HG03135 (cell line): Measurements from ENCODE around the gene TSPYL1.
A peak's percentile ranks its signal among the peaks of the same experiment; 100 is the strongest.
"Not testable (repeated sequence)": the region's sequence is repeated elsewhere in the genome, so short reads cannot be mapped to it uniquely, and the experiment has no call there.

Experiments used
- ATAC-seq: cut with Tn5 transposase; IDR thresholded peaks from one replicate; pipeline ENCODE4 v1.9.1; 2021; ENCODE audit warnings: mild to moderate bottlenecking, moderate library complexity; ENCODE audit not compliant: unreplicated experiment

TSPYL1 gene

DNA sequence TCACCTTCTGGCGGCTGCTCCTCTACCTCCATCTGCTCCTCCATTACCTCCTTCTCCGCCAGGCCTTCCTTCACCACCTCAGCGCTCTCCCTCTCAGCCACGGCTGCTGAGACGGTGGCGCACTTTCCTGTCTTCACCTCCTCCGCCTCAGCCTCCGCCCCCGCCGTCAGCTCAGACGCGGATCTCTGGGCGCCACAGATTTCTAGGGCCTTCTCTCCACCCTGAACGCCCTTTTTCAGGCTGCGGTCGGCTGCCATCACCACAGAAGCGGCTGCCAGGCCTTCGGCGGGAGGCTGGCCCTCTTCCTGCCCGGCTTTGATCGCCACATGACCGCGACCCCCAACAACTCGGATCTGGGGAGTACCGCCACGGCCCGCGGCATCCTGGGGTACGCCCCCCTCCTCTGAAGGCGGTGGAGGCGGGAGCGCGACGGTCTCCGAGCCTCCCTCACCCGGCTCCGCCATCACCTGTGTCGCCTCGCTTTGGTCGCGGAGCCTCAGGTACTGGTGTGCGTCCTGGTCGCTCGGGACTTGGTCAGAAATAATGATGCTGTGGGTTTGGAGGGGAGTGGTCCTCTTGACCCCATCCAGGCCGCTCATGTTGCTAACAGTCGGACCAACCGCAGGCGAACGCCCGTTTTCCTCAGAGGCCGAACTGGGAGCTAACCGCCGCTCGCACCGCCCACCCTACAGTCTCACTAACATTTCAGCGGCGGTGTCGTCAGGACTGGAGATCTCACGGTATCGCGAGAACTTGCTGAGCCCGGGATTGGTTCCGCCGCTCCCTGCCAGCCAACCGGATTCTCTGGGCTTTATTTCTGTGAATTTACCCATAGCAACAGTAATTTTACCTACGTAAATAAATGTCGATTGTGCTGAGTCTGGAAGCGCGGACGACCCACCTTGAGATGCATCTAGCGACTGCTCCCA, at the start of gene TSPYL1:
Gene TSPYL1, minus strand, starts transcription at position 699 of the 929 bp plus-strand sequence. Its CDS starts 100 bp downstream, at position 599.
- peak; percentile 96 for ATAC-seq

DNA sequence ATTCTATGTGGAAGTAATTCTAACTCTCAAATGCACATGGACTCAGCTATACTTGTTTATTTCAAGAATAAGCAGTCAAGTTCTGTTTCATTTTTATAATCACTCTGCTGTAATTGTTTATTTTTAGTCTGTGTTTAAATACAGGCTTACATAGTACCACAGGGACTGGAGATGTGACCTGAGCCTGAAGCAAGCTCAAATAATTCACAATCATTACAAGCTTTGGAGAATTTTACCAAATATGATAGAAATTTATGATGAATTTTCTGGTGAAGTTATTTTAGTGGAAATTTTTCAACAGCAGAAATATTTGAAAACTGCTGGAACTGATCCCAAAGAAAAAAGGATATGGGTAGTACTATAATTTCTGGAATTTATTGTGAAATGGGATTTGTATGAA, 49.4 kb upstream of the TSPYL1 start:
- ATAC-seq, result no peak

DNA sequence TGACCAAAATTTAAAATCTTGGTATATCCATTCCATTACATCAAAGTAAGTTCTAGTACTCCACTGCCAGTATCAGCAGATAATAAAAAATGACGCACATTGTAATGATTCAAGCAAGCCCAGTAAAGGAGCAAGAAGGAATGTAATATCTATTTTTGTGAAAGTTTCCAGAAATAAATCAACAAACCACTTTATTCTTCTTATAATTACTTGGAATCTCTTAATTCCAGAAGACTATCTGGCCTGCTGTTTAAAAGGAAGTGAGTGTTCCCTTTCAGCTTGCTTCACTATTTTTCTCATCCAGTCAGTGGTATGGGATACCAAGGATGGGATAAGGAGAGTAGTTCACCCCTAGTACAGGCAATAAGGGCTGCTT, 48.8 kb upstream of the TSPYL1 start:
- no peak for ATAC-seq

DNA sequence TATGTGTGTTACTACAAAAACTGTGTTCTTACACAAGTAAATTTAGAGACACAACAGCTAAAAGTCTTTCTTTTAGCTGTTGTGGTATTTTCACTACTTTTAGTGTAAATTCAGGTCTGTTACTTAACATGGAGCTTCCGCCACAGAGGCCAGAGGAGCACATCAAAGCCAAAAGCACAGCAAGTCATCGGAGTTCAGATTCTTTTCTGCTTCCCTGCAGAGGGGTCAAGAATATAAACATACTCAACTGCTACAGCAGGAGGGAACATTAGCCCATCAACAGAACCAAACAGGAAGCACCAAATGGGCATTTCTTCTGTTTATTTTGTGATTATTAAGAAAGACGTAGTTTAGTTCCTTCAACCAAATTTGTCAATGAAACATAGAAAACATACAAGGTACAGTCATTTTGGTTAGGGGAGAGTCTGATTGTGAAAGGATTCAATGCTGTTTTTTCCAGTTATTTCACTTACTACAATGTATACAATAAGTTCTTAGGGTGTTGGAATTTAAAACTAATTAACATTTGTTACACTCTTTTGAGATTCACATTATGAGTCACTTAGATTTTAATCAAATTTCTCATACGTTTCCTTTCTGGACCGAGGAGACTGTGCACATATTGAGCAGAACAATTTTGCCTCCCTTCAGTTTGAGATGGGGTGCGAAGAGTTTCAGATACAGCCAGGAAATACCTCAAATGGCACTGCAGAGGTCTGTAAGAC, 48.2 kb upstream of the TSPYL1 start:
- ATAC-seq, result no peak

DNA sequence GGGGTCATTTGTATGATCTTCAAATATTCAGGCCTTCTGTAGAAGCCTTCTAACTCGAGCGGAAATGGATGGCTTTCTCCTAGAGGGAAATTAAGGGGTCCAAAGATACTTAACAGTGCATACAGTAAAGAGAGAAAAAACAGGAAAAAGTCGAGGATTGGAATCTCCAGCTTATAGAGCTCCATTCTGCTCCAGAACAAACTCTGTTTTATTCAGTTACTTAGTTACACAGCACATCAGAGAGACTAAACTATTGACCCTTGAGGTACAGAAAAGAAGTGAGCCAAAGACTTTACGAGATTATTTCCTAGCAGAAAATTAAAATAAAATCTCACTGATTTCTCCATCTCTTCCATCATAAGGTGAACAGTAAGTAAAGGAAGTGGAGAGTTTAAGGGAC, 47.3 kb upstream of the TSPYL1 start:
- no peak for ATAC-seq

DNA sequence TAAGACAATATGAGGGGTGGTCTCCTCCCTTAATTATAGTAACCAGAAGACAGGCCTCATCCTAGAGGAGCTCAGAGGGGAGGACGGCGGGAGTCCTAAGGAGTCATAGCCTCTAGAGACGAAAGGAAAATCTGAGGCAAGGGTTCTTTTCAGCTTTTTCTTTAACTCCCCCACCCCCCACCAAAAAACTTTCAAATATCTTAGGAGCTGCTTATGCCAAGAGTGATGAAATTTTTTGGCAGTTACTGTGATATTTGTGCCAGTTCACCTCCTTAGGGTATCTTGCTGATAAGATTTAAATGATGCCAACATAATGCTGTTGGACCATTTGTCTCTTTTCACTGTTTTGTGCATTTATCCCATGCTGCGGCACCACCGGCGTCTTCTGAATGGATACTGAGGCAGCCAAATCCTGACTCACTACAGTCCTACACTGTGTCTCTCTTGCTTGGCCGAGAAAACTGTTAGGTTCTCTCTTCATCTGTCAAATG, 46.5 kb upstream of the TSPYL1 start:
- no peak for ATAC-seq

DNA sequence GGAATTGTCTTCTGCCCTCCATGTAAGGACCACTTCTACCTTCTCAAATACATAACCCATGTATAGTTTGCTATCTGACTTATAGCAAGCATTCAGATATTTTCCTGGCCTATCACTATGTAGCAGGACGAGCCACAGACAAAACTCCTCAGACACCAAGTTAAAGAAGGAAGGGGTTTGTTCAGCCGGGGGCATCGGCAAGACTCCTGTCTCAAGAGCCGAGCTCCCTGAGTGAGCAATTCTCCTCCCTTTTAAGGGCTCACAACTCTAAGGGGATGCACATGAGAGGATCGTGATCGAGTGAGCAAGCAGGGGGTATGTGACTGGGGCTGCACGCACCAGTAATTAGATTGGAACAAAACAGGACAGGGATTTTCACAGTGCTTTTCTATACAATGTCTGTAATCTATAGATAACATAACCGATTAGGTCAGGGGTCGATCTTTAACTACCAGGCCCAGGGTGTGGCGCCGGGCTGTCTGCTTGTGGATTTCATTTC, 46.0 kb upstream of the TSPYL1 start:
- ATAC-seq, result not testable (repeated sequence)

DNA sequence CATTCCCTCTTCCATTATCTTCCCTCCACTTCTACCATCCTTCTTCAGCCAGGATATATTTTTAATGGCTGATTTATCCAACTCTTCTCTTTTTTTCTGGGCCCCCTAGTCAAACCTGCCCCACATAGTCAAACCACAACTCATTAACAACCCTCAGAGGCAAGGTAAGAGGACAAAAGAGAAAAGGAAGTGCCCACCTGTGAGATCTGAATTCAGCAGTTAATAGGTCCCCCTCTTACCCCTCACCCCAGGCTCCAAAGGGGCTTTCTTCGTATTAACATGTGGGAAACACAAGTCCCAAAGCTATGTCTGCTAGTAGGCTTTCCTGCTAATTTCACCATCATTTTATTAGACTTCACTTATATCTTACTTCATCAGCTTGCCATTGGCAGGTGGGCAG, 44.1 kb upstream of the TSPYL1 start:
- no peak for ATAC-seq

DNA sequence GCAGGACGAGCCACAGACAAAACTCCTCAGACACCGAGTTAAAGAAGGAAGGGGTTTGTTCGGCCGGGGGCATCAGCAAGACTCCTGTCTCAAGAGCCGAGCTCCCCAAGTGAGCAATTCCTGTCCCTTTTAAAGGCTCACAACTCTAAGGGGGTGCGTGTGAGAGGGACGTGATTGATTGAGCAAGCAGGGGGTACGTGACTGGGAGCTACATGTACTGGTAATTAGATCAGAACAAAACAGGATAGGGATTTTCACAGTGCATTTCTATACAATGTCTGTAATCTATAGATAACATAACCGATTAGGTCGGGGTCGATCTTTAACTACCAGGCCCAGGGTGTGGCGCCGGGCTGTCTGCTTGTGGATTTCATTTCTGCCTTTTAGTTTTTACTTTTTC, 42.2 kb upstream of the TSPYL1 start:
- ATAC-seq, result not testable (repeated sequence)

DNA sequence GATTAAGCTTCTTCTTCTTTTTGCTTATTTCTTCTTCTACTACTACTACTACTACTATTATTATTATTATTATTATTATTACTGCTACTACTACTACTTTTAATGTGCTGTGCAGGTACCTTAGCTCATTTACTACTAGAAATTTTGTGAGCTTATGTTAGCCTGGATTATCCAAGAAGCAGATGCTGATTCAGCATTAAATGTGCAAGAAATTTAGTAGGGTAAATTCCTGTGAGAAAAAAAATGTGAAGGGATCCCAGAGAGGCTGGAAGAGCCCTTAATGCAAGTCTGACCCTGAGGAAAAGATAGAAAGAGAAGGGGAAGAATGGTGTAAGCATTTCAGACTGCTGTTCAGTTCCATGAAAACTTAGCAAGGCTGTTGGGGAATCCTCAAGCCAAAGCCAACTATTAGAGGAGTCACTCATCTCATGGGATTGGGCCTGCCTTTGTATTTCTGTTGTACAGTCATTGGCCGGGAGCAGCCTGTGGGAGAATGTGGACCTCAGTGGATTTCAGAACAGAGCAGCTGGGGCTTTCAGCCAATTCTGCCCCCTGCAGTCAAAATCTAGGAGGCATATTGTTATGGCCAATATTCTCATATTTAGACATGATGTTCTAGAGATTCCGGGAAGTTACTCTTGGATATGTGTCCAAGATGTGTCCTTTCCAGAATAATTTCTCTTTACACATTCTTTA, 37.2 kb upstream of the TSPYL1 start:
- no peak for ATAC-seq

DNA sequence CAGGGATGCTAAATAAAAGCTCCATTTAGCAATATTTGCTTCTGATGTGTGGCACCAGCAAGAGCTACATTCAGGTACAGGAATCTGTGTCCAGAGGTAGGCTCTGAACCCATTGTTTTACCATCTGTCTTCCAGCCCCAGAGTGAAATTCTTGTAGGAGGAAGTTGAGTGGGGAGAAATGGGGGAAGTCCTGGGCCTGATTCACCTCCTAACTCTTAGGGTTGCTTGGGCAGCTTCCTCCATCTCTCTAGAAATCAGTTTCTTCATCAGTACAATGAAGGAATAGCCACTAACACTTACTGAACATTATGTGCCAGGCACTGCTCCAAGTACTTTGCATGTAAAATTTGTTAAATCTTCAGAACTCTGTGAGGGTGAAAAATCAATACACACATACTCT, 35.1 kb upstream of the TSPYL1 start:
- no peak for ATAC-seq

DNA sequence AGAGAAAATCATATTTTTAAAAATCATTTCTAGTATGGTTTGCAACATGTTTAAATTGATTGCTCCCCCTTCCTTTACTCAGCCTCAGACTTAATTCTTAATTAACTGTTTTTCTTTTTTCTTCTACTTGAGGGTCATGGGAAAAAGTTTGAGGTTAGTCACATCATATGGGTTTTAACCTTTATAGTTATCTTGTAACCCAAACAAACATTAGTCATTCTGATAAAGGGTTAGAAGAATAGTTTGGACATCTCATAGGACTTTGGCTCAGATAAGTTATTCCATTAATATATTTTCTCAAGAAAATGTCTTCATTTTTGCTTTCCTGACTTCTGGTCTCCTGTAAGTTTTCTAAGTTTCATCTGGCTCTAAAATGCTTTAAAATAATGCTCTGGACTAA, 34.5 kb upstream of the TSPYL1 start:
- no peak for ATAC-seq

DNA sequence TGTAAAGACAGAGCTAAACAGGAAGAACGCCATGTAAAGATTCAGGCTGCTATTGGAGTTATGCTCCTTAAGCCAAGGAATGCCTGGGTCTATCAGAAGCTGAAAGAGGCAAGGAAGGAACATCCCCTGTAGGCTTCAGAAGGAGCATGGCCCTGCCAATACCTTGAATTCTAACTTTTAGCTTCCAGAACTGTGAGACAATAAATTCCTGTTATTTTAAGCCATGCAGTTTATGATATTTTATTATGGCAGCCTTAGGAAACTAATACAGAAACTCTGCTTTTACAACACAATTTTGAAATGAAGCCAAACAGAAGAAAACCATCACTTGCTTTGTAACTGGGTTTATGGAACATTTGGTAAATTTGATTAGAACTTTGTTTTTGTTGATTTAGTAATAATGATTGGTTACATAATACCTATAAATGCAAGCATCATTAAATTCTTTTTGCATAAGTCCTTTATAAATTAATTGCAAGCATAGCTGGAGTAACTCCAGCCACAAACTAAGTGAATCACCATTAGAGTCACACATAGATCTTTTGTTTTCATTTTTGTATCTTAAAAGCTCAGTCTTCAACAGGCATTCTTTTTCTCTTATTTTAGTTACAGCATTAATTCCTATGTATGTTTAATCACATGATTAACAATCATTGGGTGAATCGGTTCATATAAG, 33.5 kb upstream of the TSPYL1 start:
- no peak for ATAC-seq

DNA sequence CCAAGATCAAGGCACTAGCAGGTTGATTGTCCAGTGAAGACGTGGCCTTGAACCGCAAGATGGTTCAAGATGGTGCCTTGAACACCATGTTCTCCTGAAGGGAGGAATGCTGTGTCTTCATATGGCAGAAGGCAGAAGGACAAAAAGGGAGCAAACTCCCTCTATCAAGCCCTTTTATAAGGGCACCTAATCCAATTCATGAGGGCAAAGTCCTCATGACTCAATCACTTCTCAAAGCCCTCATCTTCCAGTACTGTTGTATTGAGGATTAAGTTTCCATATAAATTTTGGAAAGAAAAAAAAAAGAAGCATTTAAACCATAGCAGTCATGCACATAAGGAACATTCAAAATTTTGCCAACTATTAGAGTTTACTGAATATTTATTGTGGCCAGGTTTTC, 29.9 kb upstream of the TSPYL1 start:
- no peak for ATAC-seq

DNA sequence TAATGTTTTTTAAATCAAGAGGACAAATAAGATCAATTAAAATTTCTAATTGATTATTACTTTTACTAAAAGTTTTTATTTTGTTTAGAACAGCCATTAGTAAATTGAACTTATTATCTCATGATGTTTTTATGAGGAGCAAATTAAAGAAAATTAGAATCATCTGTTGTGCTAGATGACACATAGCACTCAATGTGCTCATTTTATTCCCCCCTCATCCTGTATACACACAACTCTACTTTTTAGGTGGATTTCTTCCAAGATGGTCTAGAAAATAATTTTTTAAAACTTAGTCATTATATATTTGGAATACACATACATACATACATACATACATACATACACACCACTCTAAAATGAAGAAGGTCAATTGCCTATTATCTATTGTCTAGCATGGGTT, 29.3 kb upstream of the TSPYL1 start:
- ATAC-seq, result no peak

DNA sequence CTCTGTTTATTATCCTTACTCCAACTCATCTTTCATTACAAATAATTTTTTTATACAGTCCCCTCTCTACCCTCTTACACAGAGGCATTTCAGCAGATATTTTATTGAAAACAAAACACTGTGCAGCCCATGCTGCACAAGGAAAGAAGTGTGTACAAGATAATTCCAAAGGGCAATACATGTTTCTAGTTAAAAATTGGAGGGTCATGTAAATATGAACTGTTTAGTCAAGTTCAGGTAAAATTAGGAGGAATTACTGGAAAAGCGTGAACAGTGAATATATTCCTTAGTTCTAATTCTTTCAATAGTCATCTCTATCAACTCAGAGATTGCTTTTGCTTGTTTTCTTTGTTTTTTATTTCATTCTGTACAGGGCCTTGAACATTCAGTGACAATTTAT, 27.9 kb upstream of the TSPYL1 start:
- ATAC-seq, result no peak

DNA sequence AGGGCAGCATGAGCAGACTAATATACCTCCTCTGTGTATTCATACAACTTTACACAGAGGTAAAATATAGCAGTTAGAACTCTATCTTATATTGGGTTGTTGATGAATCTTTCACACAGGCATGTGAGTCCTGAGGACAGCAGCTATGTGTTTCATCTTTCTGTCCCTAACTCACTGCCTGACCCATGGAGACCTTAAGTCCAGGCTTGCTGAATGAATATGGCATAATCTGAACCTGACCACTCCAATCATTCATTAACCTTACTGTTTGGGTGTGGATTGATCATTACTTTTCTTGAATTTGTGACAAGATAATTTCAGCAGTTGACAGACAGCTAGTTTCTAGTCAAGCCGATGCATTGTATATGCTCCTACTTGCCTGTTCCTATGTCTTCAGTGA, 27.3 kb upstream of the TSPYL1 start:
- no peak for ATAC-seq

DNA sequence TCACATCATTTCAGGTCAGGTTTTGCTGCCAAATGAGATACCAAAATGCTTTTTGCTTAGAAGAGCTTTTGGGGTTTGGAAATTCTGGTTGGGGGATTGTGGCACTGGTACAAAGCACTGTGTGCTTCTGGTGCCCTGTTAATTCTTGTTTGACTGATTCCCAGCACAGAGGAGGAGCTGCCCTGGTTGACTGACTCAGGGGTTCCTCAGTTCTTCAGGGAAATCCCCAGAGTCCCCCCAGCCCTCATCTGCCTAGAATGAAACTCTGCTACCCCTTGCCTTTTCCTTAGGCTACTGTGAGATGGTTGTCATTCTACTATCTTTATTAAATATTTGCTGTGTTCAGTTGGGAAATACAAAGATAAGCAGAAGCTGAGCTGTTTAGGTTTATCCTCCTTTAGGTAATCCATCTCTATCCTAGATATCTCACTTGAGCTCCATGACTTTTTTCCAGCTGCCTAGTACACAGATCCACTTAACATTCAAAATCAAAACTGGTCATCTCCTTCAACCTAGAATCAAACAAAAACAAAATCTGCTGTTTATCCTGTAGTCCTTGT, 24.9 kb upstream of the TSPYL1 start:
- ATAC-seq, result no peak

DNA sequence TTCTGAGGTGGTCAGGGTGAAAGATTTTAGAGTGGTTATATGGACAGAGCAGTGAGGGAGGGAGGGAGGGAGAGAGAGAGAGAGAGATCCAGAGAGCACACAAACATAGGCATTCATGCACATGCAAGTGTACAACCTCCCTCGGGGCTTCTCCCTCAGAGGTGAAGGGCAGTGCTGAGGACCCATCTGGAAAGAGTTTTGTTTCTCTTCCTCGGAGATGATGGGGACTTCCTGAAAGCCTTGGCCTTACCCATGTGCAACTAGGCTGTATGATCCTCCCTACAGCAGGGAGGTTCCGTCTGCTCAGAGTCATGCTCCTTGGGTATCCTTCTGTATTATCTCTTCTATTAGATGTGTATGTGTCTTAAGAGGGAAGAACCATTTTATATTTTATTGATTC, 21.4 kb upstream of the TSPYL1 start:
- no peak for ATAC-seq

DNA sequence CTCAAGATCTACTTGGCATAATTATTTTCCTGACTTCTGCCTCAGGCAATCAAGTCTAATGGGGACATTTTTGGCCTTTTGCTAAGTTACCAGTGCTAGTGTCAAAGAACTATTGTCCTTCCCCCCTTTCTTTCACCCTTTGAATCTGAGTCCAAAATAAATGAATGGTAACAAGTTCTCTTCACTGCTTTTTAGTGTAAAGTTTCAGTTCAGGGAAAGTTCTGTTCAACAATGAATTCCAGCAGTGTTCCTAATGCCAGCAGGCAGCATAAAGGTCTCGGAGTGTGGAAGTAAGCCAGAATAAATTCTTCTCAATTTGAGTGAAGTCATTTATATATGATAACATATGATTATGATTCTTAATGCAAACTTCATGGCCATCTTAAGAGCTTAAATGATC, 20.8 kb upstream of the TSPYL1 start:
- ATAC-seq, result no peak
